Activated CD8-positive, alpha-beta memory T cell treated with anti-CD3 and anti-CD28 coated beads for 1 hour (primary cell): ENCODE data around the gene CKAP4.

Experiments
- DNase-seq, 2 donors: peaks; one replicate each; pipeline ENCODE4 v3.0.0-alpha.2; 2020; ENCODE audit warnings: low read depth in 1 of 2; ENCODE audit errors: extremely low read depth in 1 of 2

Gene CKAP4

GRCh38 chr12:106275458-106275857 is 27.6 kb upstream of the CKAP4 start:
- no peak for DNase-seq

- DNase-seq, result no peak
Observed at GRCh38 chr12:106274575-106275121, 26.8 kb upstream of the CKAP4 start.

- DNase-seq, result no peak
Observed at GRCh38 chr12:106274012-106274411, 26.2 kb upstream of the CKAP4 start.

- no peak for DNase-seq
Observed at GRCh38 chr12:106273491-106273890, 25.7 kb upstream of the CKAP4 start.

GRCh38 chr12:106271575-106272505 is 24.0 kb upstream of the CKAP4 start:
- no peak for DNase-seq

- DNase-seq, result no peak
Observed at GRCh38 chr12:106269150-106269771, 21.4 kb upstream of the CKAP4 start.

GRCh38 chr12:106267535-106267934 is 19.7 kb upstream of the CKAP4 start:
- DNase-seq, result no peak

GRCh38 chr12:106265116-106265515 is 17.3 kb upstream of the CKAP4 start:
- no peak for DNase-seq

GRCh38 chr12:106258935-106259334 is 11.1 kb upstream of the CKAP4 start:
- DNase-seq, result no peak

GRCh38 chr12:106258226-106258625 is 10.4 kb upstream of the CKAP4 start:
- no peak for DNase-seq

- DNase-seq, result no peak
Observed at GRCh38 chr12:106256524-106256923, 8.7 kb upstream of the CKAP4 start.

- DNase-seq, result no peak
Observed at GRCh38 chr12:106255952-106256351, 8.1 kb upstream of the CKAP4 start.

- no peak for DNase-seq
Observed at GRCh38 chr12:106255493-106255892, 7.7 kb upstream of the CKAP4 start.

- DNase-seq, result no peak
Observed at GRCh38 chr12:106254724-106255123, 6.9 kb upstream of the CKAP4 start.

GRCh38 chr12:106251631-106252455 is 4.0 kb upstream of the CKAP4 start:
- no peak for DNase-seq

GRCh38 chr12:106249411-106250135 is 1.8 kb upstream of the CKAP4 start:
- DNase-seq, result no peak

GRCh38 chr12:106248846-106249371 is 1.1 kb upstream of the CKAP4 start:
- DNase-seq, result no peak

GRCh38 chr12:106248312-106248845 is 559 bp upstream of the CKAP4 start:
- DNase-seq, result no peak

- peak; percentile 21 to 44 for DNase-seq
Observed at GRCh38 chr12:106246891-106247673, 738 bp downstream of the CKAP4 start.
